Type B pancreatic cell (in vitro differentiated cells): Measurements from ENCODE around the gene TARM1. TPM values are rescaled to one million over a fixed set of nuclear protein-coding genes. Genes with fewer than 3 reads are reported as not detected.

Experiments
- DNase-seq: peaks from one replicate; pipeline ENCODE4 v3.0.0; 2021; ENCODE audit warnings: mixed read lengths; ENCODE audit not compliant: unreplicated experiment; ENCODE audit errors: extremely low spot score
- H3K27ac Mint-ChIP-seq: 2 replicates; pipeline ENCODE4 v1.8.0; 2021; ENCODE audit warnings: mild to moderate bottlenecking, mixed read lengths
- H3K27me3 Mint-ChIP-seq: 2 replicates; pipeline ENCODE4 v1.8.0; 2021; ENCODE audit warnings: mixed read lengths
- H3K36me3 Mint-ChIP-seq: 2 replicates; pipeline ENCODE4 v1.8.0; 2021; ENCODE audit warnings: mixed read lengths
- H3K4me1 Mint-ChIP-seq: one replicate; pipeline ENCODE4 v1.8.0; 2021; ENCODE audit warnings: mixed read lengths; ENCODE audit not compliant: unreplicated experiment
- H3K4me3 Mint-ChIP-seq: 2 replicates; pipeline ENCODE4 v1.8.0; 2021; ENCODE audit warnings: mild to moderate bottlenecking, mixed read lengths
- H3K9me3 Mint-ChIP-seq: 2 replicates; pipeline ENCODE4 v1.8.0; 2021; ENCODE audit warnings: mixed read lengths
- total RNA-seq: library from RNA; stranded (reverse); gene quantifications from 2 replicates; pipeline ENCODE4 v1.2.1, GENCODE V29; 2021; ENCODE audit warnings: low replicate concordance
- TF ChIP-seq, protein P1 (sequence below): fragments of 200-600 bp; sonication (generic); conservative IDR thresholded peaks from 2 replicates; pipeline ENCODE4 v1.5.0; 2021; ENCODE audit warnings: antibody characterized with exemption, mild to moderate bottlenecking

Gene TARM1
- total RNA-seq, 1 donor from 2014 or later, result not detected

GRCh38 chr19:54021363-54021762 is 59.8 kb downstream of the TARM1 start:
- Mint-ChIP-seq H3K36me3 (no peaks in the 10 kb centered on the region), H3K4me3 (no peak overlapping the region), H3K27ac (no peak overlapping the region), H3K9me3 (no peaks in the 10 kb centered on the region), H3K4me1 (no peaks in the 10 kb centered on the region), H3K27me3 (peaks cover 9% of the 10 kb centered on the region)
- DNase-seq, result no peak
- TF ChIP-seq, protein P1, sequence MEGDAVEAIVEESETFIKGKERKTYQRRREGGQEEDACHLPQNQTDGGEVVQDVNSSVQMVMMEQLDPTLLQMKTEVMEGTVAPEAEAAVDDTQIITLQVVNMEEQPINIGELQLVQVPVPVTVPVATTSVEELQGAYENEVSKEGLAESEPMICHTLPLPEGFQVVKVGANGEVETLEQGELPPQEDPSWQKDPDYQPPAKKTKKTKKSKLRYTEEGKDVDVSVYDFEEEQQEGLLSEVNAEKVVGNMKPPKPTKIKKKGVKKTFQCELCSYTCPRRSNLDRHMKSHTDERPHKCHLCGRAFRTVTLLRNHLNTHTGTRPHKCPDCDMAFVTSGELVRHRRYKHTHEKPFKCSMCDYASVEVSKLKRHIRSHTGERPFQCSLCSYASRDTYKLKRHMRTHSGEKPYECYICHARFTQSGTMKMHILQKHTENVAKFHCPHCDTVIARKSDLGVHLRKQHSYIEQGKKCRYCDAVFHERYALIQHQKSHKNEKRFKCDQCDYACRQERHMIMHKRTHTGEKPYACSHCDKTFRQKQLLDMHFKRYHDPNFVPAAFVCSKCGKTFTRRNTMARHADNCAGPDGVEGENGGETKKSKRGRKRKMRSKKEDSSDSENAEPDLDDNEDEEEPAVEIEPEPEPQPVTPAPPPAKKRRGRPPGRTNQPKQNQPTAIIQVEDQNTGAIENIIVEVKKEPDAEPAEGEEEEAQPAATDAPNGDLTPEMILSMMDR, result no peak

Other genes starting within 250 kb of the TARM1 start
- gene MYADM, start 213.5 kb downstream of the TARM1 start, total RNA-seq, result 69.5 and 73.5 TPM in 2 replicates
- gene PRKCG, start 199.2 kb downstream of the TARM1 start, total RNA-seq, result 2.4 and 3.1 TPM in 2 replicates
- gene CACNG7, start 172.1 kb downstream of the TARM1 start, total RNA-seq, result 0.67 and 6.0 TPM in 2 replicates
- 0.05 and 0.97 TPM in 2 replicates for gene CACNG8, start 118.4 kb downstream of the TARM1 start, total RNA-seq
- 0.27 and 0.98 TPM in 2 replicates for gene CACNG6, start 89.7 kb downstream of the TARM1 start, total RNA-seq
- not detected in 2 replicates for gene VSTM1, start 17.5 kb downstream of the TARM1 start, total RNA-seq
- gene OSCAR, start 19.4 kb upstream of the TARM1 start, total RNA-seq, result not detected in 2 replicates
- 140 and 155 TPM in 2 replicates for gene NDUFA3, start 21.5 kb upstream of the TARM1 start, total RNA-seq
- gene TFPT, start 34.3 kb upstream of the TARM1 start, total RNA-seq, result 14.1 and 17.0 TPM in 2 replicates
- gene PRPF31, start 34.4 kb upstream of the TARM1 start, total RNA-seq, result 80.5 and 89.8 TPM in 2 replicates
- 55.4 and 72.9 TPM in 2 replicates for gene CNOT3, start 56.4 kb upstream of the TARM1 start, total RNA-seq
- gene LENG1, start 78.4 kb upstream of the TARM1 start, total RNA-seq, result 6.6 and 7.5 TPM in 2 replicates
- 24.2 and 42.1 TPM in 2 replicates for gene TMC4, start 91.8 kb upstream of the TARM1 start, total RNA-seq
- 73.3 and 86.7 TPM in 2 replicates for gene MBOAT7, start 108.2 kb upstream of the TARM1 start, total RNA-seq
- gene TSEN34, start 109.9 kb upstream of the TARM1 start, total RNA-seq, result 39.3 and 41.9 TPM in 2 replicates
- gene RPS9, start 119.5 kb upstream of the TARM1 start, total RNA-seq, result 1,437 and 1,455 TPM in 2 replicates
- not detected in 2 replicates for gene LILRB3, start 141.6 kb upstream of the TARM1 start, total RNA-seq
- not detected in 2 replicates for gene LILRA6, start 161.4 kb upstream of the TARM1 start, total RNA-seq
- gene LILRB5, start 175.9 kb upstream of the TARM1 start, total RNA-seq, result not detected in 2 replicates
- not detected in 2 replicates for gene LILRB2, start 199.7 kb upstream of the TARM1 start, total RNA-seq
- not detected in 2 replicates for gene LILRA5, start 231.8 kb upstream of the TARM1 start, total RNA-seq